Raji (cell line): ENCODE measurements around the gene TIMM44.

Experiments
- POLR2A ChIP-seq: IDR thresholded peaks from 2 replicates; pipeline ENCODE4 v1.6.1; 2011; ENCODE audit warnings: low read depth, low read length, control low read depth; ENCODE audit not compliant: insufficient read depth

The TIMM44 gene

DNA sequence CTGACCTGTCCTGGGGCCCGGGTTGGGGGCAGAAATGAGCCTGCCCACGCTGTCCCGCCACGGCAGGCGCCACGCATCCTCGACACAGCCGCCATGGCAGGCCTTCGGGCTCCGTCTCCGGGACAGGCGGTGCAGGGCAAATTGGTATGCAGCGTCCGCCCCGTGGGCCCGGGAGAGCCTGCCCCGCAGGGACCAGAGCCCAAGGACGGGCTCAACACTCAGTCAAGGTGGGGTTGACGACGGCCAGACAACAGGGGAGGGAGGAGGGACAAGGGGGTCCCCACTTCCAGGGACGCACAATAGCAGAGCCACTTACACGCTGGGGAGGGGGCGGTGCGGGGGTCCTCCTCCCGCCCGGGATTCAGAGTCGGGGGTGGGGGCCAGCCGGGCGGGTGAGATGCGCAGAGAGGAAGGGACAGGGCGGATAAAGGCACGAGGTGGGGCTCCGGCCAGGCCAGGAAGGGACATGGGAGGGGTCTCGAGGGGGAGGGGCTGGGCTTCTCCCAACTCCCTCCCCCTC is 18.8 kb downstream of the TIMM44 start:
- no peak for TF ChIP-seq POLR2A

DNA sequence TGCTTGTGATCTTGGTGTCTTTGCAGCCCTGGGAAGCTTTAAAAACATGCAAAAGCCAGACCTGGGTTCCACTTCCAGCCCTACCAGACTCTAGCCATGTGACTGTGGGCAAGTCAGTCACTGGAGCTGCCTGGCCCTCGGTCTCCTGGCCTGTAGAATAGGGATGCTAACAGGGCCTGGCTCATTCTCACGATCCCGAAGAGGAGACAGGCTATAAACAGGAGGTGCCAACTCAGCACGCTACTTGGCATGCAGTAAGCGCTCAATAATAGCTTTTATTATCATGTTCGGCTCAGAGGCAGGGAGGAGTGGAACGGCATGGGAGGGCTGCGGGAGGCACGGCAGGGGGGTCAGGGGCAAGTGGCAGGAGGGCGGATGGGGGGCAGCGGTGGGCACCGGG is 19.2 kb downstream of the TIMM44 start:
- no peak for TF ChIP-seq POLR2A

DNA sequence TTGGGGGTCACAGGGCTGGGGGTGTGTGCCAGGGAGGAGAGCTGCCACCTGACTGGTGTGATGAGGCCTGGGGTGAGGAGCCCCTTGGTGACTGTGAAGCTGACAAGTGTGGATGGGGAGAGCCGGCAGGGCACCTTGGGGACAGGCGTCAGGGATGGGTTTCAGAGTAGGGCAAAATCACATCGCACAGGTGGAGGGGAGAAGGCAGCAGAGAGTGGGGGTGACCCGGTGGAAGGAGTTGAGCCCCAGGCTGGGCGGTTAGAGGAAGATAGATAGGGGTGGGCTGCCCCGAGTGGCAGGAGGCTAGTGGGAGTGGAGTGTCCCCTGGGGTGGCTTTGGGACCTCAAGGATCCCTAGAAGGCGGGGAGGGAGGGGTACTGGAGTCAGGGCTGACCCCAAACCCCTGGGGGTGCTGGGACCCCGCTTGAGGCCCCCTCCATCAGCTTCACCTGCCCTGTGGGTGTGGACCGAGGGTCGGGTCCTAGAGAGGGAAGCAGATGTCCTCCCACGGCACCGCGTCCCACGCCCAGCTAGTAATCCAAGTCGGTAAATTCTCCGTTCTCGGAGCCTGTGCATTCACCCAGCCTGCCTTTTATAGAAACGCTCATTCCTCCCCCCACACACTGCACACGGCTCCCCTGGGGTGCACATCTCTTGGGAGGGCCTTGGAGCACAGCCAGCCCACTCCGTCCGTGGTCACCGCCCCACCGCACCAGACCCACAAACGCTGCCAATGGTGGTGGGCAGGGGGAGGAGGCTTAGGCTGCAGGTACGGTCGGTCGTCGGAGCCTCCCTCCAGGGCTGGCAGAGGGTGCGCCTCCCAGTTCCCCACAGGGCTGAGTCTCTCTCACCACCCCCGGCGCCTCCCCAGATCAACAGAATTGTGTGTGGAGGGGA is 19.9 kb downstream of the TIMM44 start:
- TF ChIP-seq POLR2A = no peak

DNA sequence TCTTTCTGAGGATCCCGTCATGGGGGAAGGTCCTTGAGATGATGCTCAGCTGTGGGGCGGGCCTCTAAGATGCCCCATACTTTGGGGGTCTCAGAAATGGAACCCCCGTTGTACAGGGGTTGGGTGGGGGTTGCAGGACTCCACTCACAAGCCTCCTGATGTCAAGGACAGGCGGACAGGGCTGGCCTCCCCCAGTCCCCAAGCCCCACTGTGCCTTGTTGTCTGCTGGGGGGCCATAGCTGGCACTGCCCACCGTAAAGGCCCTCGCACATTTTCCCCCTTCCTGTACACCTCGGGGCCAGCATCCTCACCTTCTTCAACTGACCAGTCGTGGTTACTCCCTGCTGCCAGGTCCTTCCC is 20.6 kb downstream of the TIMM44 start:
- TF ChIP-seq POLR2A = no peak

- no peak for TF ChIP-seq POLR2A
Observed at GRCh38 chr19:7921967-7922835, 21.3 kb downstream of the TIMM44 start.

DNA sequence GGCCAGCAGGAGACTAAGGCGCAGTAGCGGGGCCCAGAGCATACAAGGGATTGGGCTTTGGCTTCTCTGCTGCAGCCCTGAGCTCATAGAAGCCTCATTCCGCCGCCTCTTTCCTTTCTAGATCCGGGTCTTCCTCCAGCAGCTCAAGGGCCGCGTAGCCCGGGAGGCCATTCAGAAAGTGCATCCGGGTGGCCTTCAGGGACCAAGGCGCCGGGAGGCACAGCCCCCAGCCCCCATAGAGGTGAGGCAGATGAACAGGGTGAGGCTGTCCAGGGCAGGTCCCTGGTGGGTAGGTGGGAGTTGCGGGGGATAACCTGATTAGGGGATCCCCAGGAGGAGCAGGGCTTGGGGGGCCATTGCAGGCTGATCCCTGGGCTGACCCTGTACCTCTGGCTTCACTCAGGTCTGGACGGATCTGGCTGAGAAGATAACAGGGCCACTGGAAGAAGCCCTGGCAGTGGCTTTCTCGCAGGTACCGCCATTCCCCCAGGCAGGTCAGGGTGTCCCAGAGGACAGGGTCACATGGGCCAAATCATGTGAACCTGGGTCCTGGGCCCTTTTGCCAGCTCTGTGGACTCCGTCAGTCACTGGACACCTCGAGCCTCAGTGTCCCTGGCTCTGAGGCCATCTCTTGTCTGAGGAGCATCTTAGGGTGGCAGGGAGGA is 22.0 kb downstream of the TIMM44 start:
- TF ChIP-seq POLR2A = no peak

DNA sequence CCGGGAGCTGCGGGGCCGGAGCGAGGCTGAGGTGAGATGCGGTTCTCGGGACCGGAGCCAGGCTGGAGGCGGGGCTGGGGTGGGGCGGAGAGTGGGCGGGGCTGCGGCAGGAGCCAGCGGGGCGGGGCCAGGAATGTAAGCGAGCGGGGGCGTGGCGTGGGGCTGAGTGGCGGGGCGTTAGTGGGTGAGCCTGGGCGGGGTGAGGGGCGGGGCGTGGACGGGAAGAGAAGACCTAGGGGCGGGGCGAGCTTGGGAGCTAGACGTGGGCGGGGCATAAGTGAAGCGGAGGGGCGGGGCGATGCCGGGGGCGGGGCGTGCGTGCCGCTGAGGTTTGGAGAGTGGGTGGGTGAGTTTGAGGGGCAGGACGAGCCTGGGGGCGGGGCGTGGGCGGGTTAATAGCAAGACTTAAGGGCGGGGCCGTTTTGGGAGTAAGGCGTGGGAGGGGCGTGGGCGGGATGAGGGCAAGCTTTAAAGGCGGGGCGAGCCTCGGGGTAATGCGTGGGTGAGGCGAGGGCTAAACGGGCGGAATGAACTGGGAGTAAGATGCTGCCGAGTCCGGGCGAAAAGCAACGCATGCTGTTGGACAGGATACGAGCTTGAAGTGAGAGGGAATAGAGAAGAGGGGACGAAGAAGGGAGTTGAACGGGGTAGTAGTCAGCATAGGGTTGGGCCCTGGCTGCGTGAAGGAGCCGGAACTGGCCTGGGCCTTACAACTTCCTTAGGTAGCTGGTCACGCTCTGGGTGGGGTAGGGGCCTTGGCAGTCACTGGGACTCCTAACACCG is 22.8 kb downstream of the TIMM44 start:
- TF ChIP-seq POLR2A = peak; percentile 51; the same call in 1 of the 2 replicates

- peak; percentile 83 for TF ChIP-seq POLR2A
Observed at GRCh38 chr19:7919610-7920518, 23.6 kb downstream of the TIMM44 start, which contains the start of gene SNAPC2. Gene SNAPC2, plus strand, starts transcription at chr19:7920338. Its CDS starts 29 bp downstream, at chr19:7920367.

DNA sequence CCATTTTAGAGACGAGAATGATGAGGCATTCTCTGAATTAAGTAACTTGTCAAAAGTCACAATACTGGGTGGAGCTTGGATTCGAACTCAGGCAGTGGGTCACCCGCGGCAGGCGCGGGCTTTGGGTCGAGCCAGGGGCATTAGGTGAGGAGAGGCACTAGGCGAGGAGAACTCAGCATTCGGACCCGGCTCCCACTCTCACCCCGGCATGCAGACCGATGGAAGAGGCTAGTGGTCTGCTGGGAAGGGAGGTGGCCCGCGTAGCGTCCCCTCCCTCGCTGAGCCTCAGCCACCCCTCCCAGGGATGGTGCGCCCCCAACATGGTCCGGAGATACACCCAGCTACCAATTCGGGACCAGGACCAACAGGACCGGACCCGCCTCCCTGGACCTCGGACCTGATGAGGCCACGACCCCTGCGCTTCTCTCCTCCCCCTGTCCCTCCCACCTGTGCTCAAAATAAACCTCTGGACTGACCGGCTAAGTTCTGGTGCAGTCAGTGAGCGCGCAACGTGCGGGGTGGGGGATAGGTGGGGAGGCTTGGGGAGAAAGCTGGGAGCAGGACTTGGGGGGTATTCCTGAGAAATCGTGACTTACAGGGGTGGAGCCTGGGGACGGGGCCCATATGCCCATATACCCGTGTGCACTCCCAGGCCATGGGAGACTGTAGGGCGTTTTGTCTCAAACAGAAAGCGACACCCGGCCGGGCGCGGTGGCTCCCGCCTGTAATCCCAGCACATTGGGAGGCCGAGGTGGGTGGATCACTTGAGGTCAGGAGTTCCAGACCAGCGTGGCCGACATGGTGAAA is 24.6 kb downstream of the TIMM44 start:
- no peak for TF ChIP-seq POLR2A

DNA sequence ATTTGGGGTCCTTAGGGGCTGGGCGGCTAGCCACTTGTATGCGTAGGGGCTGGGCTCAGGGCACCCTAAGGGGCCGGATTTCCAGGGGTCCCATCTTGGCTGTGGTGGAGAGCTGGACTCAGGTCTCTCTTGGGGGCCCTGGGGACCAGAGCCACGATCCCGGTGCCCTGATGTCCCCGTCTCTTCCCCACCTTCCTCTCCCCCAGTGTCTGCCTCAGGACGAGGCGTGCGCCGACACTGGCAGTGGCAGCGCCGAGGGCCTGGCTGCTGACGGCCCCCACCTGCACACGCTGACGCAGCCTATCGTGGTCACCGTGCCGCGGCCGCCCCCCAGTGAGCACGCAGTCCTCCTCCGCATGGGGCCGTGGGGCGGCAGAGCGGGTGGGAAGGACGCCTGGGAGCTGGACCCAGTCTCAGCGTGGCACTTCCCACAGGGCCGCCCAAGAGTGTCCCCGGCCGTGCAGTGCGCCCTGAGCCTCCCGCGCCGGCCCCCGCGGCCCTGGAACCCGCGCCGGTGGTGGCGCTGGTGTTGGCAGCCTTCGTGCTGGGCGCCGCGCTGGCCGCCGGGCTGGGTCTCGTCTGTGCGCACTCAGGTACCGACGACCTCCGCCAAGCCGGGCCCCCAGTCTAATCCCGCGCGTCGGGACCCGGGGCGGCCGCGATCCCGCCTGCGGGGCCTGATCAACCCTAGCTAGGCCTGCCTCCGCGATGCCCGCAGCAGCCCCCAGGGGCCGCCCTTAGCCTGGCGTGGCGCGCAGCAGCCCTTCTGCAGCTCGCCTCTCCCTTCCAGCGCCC is 26.0 kb downstream of the TIMM44 start:
- no peak for TF ChIP-seq POLR2A

DNA sequence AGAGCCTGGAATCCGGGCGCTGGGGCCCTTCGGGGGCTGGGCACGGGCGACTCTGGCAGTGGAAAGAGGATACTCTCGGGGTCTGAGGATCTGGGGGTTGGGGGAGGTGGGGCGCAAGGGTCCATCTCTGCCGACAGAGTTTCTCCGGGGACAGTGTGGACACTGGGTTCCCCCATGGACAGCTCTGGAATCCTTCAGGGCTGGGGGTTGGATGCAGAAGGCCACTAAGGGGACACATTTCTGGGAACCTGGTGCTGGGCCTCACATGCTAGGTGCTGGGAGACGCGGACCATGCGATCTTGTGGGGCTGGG is 26.6 kb downstream of the TIMM44 start:
- no peak for TF ChIP-seq POLR2A
